SH-SY5Y (cell line): ENCODE data around the gene FBXO10.

Source experiments
- GATA2 ChIP-seq: IDR thresholded peaks from 2 replicates; pipeline ENCODE4 v1.6.1; 2011; ENCODE audit warnings: mild to moderate bottlenecking, low read depth, low read length
- GATA3 ChIP-seq: IDR thresholded peaks from 2 replicates; pipeline ENCODE4 v1.6.1; 2011; ENCODE audit warnings: low read depth, mild to moderate bottlenecking, low read length, moderate library complexity

GRCh38 chr9:37611961-37612360, 35.8 kb upstream of the FBXO10 start:
- TF ChIP-seq GATA2 (no peak), GATA3 (no peak)
